Loucy (cell line): ENCODE measurements around the gene KLC1.

Source experiments
- CTCF ChIP-seq: fragments of 200-600 bp; sonication (generic); conservative IDR thresholded peaks from 2 replicates; pipeline ENCODE4 v1.5.1; 2014; ENCODE audit warnings: mild to moderate bottlenecking, antibody characterized with exemption, low read length
- EZH2phosphoT487 ChIP-seq: fragments of 200-600 bp; IDR thresholded peaks from 2 replicates; pipeline ENCODE4 v1.6.1; 2018; ENCODE audit warnings: antibody characterized with exemption, mild to moderate bottlenecking, moderate library complexity, borderline replicate concordance

DNA sequence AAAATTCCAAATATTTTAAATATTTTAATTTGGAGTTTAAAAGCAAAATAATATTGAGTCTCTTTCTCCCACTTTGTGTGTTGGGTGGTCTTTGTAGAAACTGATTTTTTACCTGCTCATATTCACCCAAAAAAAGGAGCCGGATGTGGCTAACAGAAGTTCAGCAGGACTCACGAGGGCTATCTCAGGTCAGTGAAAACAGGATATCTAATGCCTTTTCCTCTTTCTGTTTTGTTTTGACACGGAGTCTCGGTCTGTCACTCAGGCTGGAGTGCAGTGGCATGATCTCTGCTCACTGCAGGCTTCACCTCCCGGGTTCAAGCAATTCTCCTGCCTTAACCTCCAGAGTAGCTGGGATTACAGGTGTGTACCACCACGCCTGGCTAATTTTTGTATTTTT is 35.4 kb upstream of the KLC1 start:
- TF ChIP-seq CTCF, result no peak
- TF ChIP-seq EZH2phosphoT487, result no peak
